Common myeloid progenitor, CD34-positive (primary cell): Measurements from ENCODE around the gene PLEKHO2. TPM values are rescaled to one million over a fixed set of nuclear protein-coding genes. Genes with fewer than 3 reads are reported as not detected.
"Not testable (repeated sequence)": the region's sequence is repeated elsewhere in the genome, so short reads cannot be mapped to it uniquely, and the experiment has no call there.

Source experiments
- CTCF ChIA-PET: fragments of 350-600 bp; sonication (Branson Sonifier 250); formaldehyde crosslinking; loops from one replicate; lab custom pipeline; 2021; ENCODE audit warnings: antibody characterized with exemption; lab: Charles Lee
- POLR2A ChIA-PET: fragments of 350-600 bp; sonication (Branson Sonifier 250); formaldehyde crosslinking; loops from one replicate; lab custom pipeline; 2021; ENCODE audit warnings: antibody characterized with exemption; lab: Charles Lee
- DNase-seq, 3 donors: peaks; one replicate each; pipeline versions ENCODE4 v3.0.0 to v3.0.0-alpha.2; 2013
- H3K27ac ChIP-seq, 2 experiments: 1 replicate in 1 of 2; 2 replicates in 1 of 2; pipeline ENCODE4 v1.7.0; 2013; ENCODE audit warnings: inconsistent platforms in 2 of 2, low read length in 2 of 2, mild to moderate bottlenecking in 2 of 2, low read depth in 1 of 2, moderate library complexity in 1 of 2; ENCODE audit not compliant: severe bottlenecking in 2 of 2, insufficient read depth in 1 of 2, poor library complexity in 1 of 2
- H3K27me3 ChIP-seq, 5 experiments: replicated peaks in 2 of 5; 1 replicate in 3 of 5; 2 replicates in 2 of 5; pipeline versions ENCODE4 v1.6.1 to v1.7.0; 2013; ENCODE audit warnings: low read length in 4 of 5, mild to moderate bottlenecking in 2 of 5, moderate library complexity in 2 of 5, inconsistent platforms in 1 of 5; ENCODE audit not compliant: insufficient read depth in 5 of 5, control insufficient read depth in 4 of 5
- H3K36me3 ChIP-seq, 4 experiments: 1 replicate in 2 of 4; 2 replicates in 2 of 4; pipeline versions ENCODE4 v1.6.1 to v1.7.0; 2013; ENCODE audit warnings: low read length in 3 of 4, control low read depth in 1 of 4, mild to moderate bottlenecking in 1 of 4; ENCODE audit not compliant: control insufficient read depth in 4 of 4, insufficient read depth in 4 of 4
- H3K4me1 ChIP-seq, 4 experiments: 1 replicate in 3 of 4; 2 replicates in 1 of 4; pipeline versions ENCODE4 v1.6.1 to v1.7.1; 2013; ENCODE audit warnings: low read length in 3 of 4, mild to moderate bottlenecking in 3 of 4, control low read depth in 1 of 4, inconsistent platforms in 1 of 4, moderate library complexity in 1 of 4; ENCODE audit not compliant: control insufficient read depth in 4 of 4, insufficient read depth in 4 of 4; ENCODE audit errors: control extremely low read depth in 1 of 4
- H3K4me3 ChIP-seq, 7 experiments: 1 replicate in 4 of 7; 2 replicates in 3 of 7; pipeline versions ENCODE4 v1.5.1 to v1.7.0; 2013; ENCODE audit warnings: mild to moderate bottlenecking in 7 of 7, low read length in 6 of 7, moderate library complexity in 6 of 7, inconsistent platforms in 2 of 7, low read depth in 2 of 7, control low read depth in 1 of 7; ENCODE audit not compliant: insufficient read depth in 4 of 7, control insufficient read depth in 1 of 7; ENCODE audit errors: extremely low read depth in 1 of 7
- H3K9me3 ChIP-seq, 5 experiments: 1 replicate in 4 of 5; 2 replicates in 1 of 5; pipeline versions ENCODE4 v1.6.1 to v1.7.1; 2013; ENCODE audit warnings: low read length in 4 of 5, mild to moderate bottlenecking in 2 of 5, inconsistent platforms in 1 of 5, low read depth in 1 of 5, moderate library complexity in 1 of 5; ENCODE audit not compliant: control insufficient read depth in 4 of 5, insufficient read depth in 2 of 5; ENCODE audit errors: control extremely low read depth in 1 of 5
- WGBS: methylation state at CpG from one replicate; pipeline ENCODE4 v1.1.5; 2013; ENCODE audit not compliant: insufficient coverage; 5-methylcytosine and 5-hydroxymethylcytosine counted together
- polyA plus RNA-seq: library from polyadenylated mRNA; unstranded; fragments of 120-200 nt; gene quantifications from one replicate; pipeline ENCODE4 v1.2.1, GENCODE V29; 2013

Gene PLEKHO2
- polyA plus RNA-seq = 13.9 TPM

GRCh38 chr15:64841344-64842095 is at the start of gene PLEKHO2:
PLEKHO2 (plus strand) TSS chr15:64841915; CDS start chr15:64842017, 102 bp downstream.
- Histone ChIP-seq H3K27ac (peak within 1 kb of the TSS; percentile 74 to 86), H3K9me3 (no peaks in the 10 kb centered on the region), H3K4me1 (peaks cover 18 to 86% (median 62%) of the 10 kb centered on the region in 4 experiments), H3K27me3 (no peaks in the 10 kb centered on the region), H3K36me3 (peaks cover 0 to 7% (median under 1%) of the 10 kb centered on the region in 4 experiments), H3K4me3 (peak within 1 kb of the TSS; percentile 71 to 99 (median 90))
- WGBS = 0% methylated on average over 42 of the region's 75 CpGs
- DNase-seq = peak; percentile 95 to 99 (median 98)
- CTCF ChIA-PET = interaction anchor here (0.7 to 3.7 kb wide), 12 partner anchors 9 to 110 kb away, joined by 3 to 25 read pairs (median 4); partner anchors contain the start of gene ANKDD1A
- POLR2A ChIA-PET = interaction anchor here (0.7 to 1.4 kb wide), 5 partner anchors 16 to 53 kb away, joined by 3 to 7 read pairs (median 5); partner anchors contain the start of gene PIF1

DNA sequence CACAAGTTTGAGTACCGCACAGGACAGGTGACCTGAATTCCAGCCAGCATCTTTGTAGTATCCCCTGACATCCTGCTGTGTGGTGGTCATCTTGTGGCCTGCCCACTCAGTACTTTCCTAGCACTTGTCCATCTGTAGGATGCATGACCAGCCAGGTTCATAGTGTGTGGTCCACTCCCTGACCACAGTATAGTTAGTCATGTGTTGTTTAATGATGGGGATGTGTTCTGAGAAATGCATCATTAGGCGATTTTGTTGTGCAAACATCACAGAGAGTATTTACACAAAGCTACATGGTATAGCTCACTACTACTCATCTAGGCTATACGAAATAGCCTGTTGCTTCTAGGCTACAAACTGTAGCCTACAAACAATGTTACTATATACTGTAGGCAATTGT is 49.4 kb upstream of the PLEKHO2 start:
- ChIA-PET POLR2A (no interaction called here), CTCF (no interaction called here)
- Histone ChIP-seq H3K9me3 (no peaks in the 10 kb centered on the region), H3K27me3 (no peaks in the 10 kb centered on the region), H3K4me3 (no peak overlapping the region), H3K4me1 (no peaks in the 10 kb centered on the region), H3K36me3 (no peaks in the 10 kb centered on the region), H3K27ac (no peak overlapping the region)
- DNase-seq = no peak
- WGBS = no CpG with 5 or more reads among the region's 3 CpGs

DNA sequence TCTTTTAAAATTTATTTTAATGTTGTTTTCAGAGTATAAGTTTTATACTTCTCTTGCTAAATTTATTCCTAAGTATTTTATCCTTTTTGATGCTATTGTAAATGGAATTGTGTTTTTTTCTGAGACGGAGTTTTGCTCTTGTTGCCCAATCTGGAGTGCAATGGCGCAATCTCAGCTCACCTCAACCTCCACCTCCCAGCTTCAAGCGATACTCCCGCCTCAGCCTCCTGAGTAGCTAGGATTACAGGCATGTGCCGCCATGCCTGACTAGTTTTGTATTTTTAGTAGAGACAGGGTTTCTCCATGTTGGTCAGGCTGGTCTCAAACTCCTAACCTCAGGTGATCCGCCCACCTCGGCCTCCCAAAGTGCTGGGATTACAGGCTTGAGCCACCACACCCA is 46.4 kb upstream of the PLEKHO2 start:
- H3K4me3 ChIP-seq, DNase-seq, H3K36me3 ChIP-seq, H3K27ac ChIP-seq, H3K4me1 ChIP-seq, POLR2A ChIA-PET, H3K27me3 ChIP-seq, H3K9me3 ChIP-seq: not testable (repeated sequence)
- CTCF ChIA-PET = interaction anchor here (1.2 to 1.6 kb wide), 2 partner anchors 15 kb away, joined by 3 to 4 read pairs; no protein-coding TSS in a partner anchor
- no CpG with 5 or more reads among the region's 7 CpGs for WGBS

DNA sequence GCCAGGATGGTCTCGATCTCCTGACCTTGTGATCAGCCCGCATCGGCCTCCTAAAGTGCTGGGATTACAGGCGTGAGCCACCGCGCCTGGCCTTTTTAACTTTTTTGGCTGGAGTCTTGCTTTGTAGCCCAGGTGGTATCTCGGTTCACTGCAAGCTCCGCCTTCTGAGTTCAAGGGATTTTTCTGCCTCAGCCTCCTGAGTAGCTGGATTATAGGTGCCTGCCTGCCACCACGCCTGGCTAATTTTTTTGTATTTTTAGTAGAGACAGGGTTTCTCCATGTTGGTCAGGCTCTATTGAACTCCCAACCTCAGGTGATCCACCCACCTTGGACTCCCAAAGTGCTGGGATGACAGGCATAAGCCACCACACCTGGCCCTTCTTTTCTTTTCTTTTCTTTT is 45.8 kb upstream of the PLEKHO2 start:
- WGBS = 85% methylated on average over 8 of the region's 9 CpGs

DNA sequence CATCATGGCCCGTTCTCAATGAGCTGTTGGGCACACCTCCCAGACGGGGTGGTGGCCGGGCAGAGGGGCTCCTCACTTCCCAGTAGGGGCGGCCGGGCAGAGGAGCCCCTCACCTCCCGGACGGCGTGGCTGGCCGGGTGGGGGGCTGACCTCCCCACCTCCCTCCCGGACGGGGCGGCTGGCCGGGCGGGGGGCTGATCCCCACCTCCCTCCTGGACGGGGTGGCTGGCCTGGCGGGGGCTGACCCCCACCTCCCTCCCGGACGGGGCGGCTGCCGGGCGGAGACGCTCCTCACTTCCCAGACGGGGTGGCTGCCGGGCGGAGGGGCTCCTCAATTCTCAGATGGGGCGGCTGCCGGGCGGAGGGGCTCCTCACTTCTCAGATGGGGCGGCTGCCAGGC is 42.8 kb upstream of the PLEKHO2 start:
- H3K27me3 ChIP-seq, H3K4me1 ChIP-seq, H3K9me3 ChIP-seq, H3K27ac ChIP-seq, H3K36me3 ChIP-seq, H3K4me3 ChIP-seq, CTCF ChIA-PET, POLR2A ChIA-PET, DNase-seq: not testable (repeated sequence)
- no CpG with 5 or more reads among the region's 29 CpGs for WGBS

More for the DNA sequence above, 45.8 kb upstream of the PLEKHO2 start:
- POLR2A ChIA-PET, H3K4me3 ChIP-seq, H3K36me3 ChIP-seq, DNase-seq, H3K4me1 ChIP-seq, H3K27me3 ChIP-seq, H3K9me3 ChIP-seq, H3K27ac ChIP-seq: not testable (repeated sequence)
- CTCF ChIA-PET = interaction anchor here (1.6 kb wide), 1 partner anchor 14 kb away, joined by 4 read pairs; no protein-coding TSS in a partner anchor

- no peaks in the 10 kb centered on the region for H3K4me1 ChIP-seq
- no peak for DNase-seq
- H3K27me3 ChIP-seq = no peaks in the 10 kb centered on the region
- H3K4me3 ChIP-seq = no peak overlapping the region
- H3K9me3 ChIP-seq = no peaks in the 10 kb centered on the region
- CTCF ChIA-PET = no interaction called here
- H3K36me3 ChIP-seq = no peaks in the 10 kb centered on the region
- POLR2A ChIA-PET = no interaction called here
- WGBS = 100% methylated on average over 2 of the region's 2 CpGs
- H3K27ac ChIP-seq = no peak overlapping the region
These were observed 41.2 kb upstream of the PLEKHO2 start for GRCh38 chr15:64800476-64800875.

DNA sequence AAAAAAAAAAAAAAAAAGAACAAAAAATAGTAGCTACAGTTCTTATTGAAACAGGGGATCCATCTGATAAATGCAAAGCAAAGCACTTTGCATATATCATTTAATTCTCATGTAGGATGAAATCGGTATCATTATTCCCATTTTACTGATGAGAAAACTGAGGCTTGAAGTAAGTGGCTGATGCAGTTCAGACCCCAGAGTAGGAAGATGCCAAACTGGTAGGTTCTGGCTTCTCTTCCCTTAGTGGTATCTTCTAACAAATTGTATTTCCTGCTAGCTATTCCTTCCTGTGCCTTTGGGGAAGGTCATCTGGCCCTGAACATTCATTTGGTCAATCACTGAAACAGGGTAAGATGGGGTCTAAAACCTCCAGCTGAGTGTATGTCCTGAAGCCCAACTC is 38.2 kb upstream of the PLEKHO2 start:
- POLR2A ChIA-PET = interaction anchor here (0.6 kb wide), 1 partner anchor 100 kb away, joined by 5 read pairs; no protein-coding TSS in a partner anchor

More for the DNA sequence above, 38.2 kb upstream of the PLEKHO2 start:
- Histone ChIP-seq H3K36me3 (no peaks in the 10 kb centered on the region), H3K4me3 (no peak overlapping the region), H3K4me1 (no peaks in the 10 kb centered on the region), H3K27me3 (no peaks in the 10 kb centered on the region), H3K27ac (no peak overlapping the region), H3K9me3 (no peaks in the 10 kb centered on the region)
- DNase-seq = no peak
- CTCF ChIA-PET = interaction anchor here (1.4 to 2.7 kb wide), 4 partner anchors 12 to 72 kb away, joined by 4 to 12 read pairs (median 5); no protein-coding TSS in a partner anchor
- WGBS = 100% methylated on average over 1 of the region's 1 CpG
